ENCODE measurements around the gene PYCARD.

GRCh38 chr16:31200821-31201568, 1.6 kb downstream of the PYCARD start:
- no peak for TF ChIP-seq POLR2AphosphoS5 (IDR thresholded peaks at IDR 0.05; ENCODE audit: low read depth, low read length)
- TF ChIP-seq CTCF (IDR thresholded peaks at IDR 0.05): no peak
- no peak for TF ChIP-seq SIN3A (IDR thresholded peaks at IDR 0.05; ENCODE audit: borderline replicate concordance, insufficient read depth, low read depth, low read length)
- no peak for TF ChIP-seq TCF7L2 (IDR thresholded peaks at IDR 0.05; ENCODE audit: low read depth, low read length)

Measured in Panc1 (cell line).